Measurements from ENCODE around the gene PRR7.

The PRR7 gene

GRCh38 chr5:177452688-177453638 lies 6.3 kb downstream of the PRR7 start:
- no peak for DNase-seq (ENCODE audit: low read depth)

- no peak for DNase-seq (ENCODE audit: low read depth)
Measured at GRCh38 chr5:177453852-177454396, 7.3 kb downstream of the PRR7 start.

- DNase-seq (ENCODE audit: low read depth), result no peak
Measured at GRCh38 chr5:177454397-177455035, 7.9 kb downstream of the PRR7 start.

GRCh38 chr5:177455036-177455660 lies 8.5 kb downstream of the PRR7 start:
- DNase-seq (ENCODE audit: low read depth), result no peak

- DNase-seq (ENCODE audit: low read depth), result no peak
Measured at GRCh38 chr5:177455661-177456590, 9.3 kb downstream of the PRR7 start.

- DNase-seq (ENCODE audit: low read depth), result no peak
Measured at GRCh38 chr5:177456591-177456964, 10.0 kb downstream of the PRR7 start.

- peak; percentile 90 for DNase-seq (ENCODE audit: low read depth)
Measured at GRCh38 chr5:177456976-177457851, 10.6 kb downstream of the PRR7 start.

GRCh38 chr5:177457852-177458681 lies 11.5 kb downstream of the PRR7 start:
- no peak for DNase-seq (ENCODE audit: low read depth)

- no peak for DNase-seq (ENCODE audit: low read depth)
Measured at GRCh38 chr5:177458912-177459350, 12.3 kb downstream of the PRR7 start.

- no peak for DNase-seq (ENCODE audit: low read depth)
Measured at GRCh38 chr5:177459357-177459756, 12.7 kb downstream of the PRR7 start.

GRCh38 chr5:177459819-177460628 lies 13.4 kb downstream of the PRR7 start:
- no peak for DNase-seq (ENCODE audit: low read depth)

- DNase-seq (ENCODE audit: low read depth), result no peak
Measured at GRCh38 chr5:177462021-177462670, 15.5 kb downstream of the PRR7 start.

- DNase-seq (ENCODE audit: low read depth), result no peak
Measured at GRCh38 chr5:177465044-177465443, 18.4 kb downstream of the PRR7 start.

GRCh38 chr5:177466861-177467260 lies 20.2 kb downstream of the PRR7 start:
- DNase-seq (ENCODE audit: low read depth), result no peak

GRCh38 chr5:177467436-177467835 lies 20.8 kb downstream of the PRR7 start:
- DNase-seq (ENCODE audit: low read depth), result no peak

- no peak for DNase-seq (ENCODE audit: low read depth)
Measured at GRCh38 chr5:177468329-177468684, 21.7 kb downstream of the PRR7 start.

- DNase-seq (ENCODE audit: low read depth), result peak; percentile 53
Measured at GRCh38 chr5:177468685-177469628, 22.3 kb downstream of the PRR7 start.

All from non-pigmented ciliary epithelial cell (primary cell).